MM.1S (cell line): ENCODE results near the gene CACNG7.

Source experiments
- DNase-seq: peaks from one replicate; pipeline ENCODE4 v3.0.0-alpha.2; 2015
- H2AFZ ChIP-seq: fragments of 300-600 bp; sonication (generic); 2 replicates; pipeline ENCODE4 v1.6.0; 2016; ENCODE audit warnings: antibody characterized with exemption, low read length
- H3F3A ChIP-seq: fragments of 300-600 bp; sonication (generic); 2 replicates; pipeline ENCODE4 v1.6.1; 2016; ENCODE audit warnings: mild to moderate bottlenecking, antibody characterized with exemption, low read length, moderate library complexity, mixed read lengths; ENCODE audit not compliant: insufficient read depth
- H3K27ac ChIP-seq: fragments of 300-600 bp; sonication (generic); 2 replicates; pipeline ENCODE4 v1.5.1; 2016; ENCODE audit warnings: mild to moderate bottlenecking, low read length
- H3K27me3 ChIP-seq: fragments of 300-600 bp; sonication (generic); replicated peaks from 2 replicates; pipeline ENCODE4 v1.6.0; 2016; ENCODE audit warnings: low read length; ENCODE audit not compliant: insufficient read depth
- H3K36me3 ChIP-seq: fragments of 300-600 bp; sonication (generic); replicated peaks from 2 replicates; pipeline ENCODE4 v1.6.1; 2016; ENCODE audit warnings: mild to moderate bottlenecking, low read length, mixed read lengths; ENCODE audit not compliant: insufficient read depth
- H3K4me1 ChIP-seq: fragments of 300-600 bp; sonication (generic); 2 replicates; pipeline ENCODE4 v1.6.1; 2016; ENCODE audit warnings: low read length, mixed read lengths
- H3K4me2 ChIP-seq: fragments of 300-600 bp; sonication (generic); 2 replicates; pipeline ENCODE4 v1.6.0; 2016; ENCODE audit warnings: low read depth, low read length
- H3K4me3 ChIP-seq: fragments of 300-600 bp; sonication (generic); 2 replicates; pipeline ENCODE4 v1.5.1; 2016; ENCODE audit warnings: low read length, mixed read lengths
- H3K79me2 ChIP-seq: fragments of 300-600 bp; sonication (generic); 2 replicates; pipeline ENCODE4 v1.6.1; 2016; ENCODE audit warnings: mixed run types, low read length, mixed read lengths
- H3K9ac ChIP-seq: fragments of 300-600 bp; sonication (generic); 2 replicates; pipeline ENCODE4 v1.6.1; 2016; ENCODE audit warnings: low read length, mixed read lengths
- H3K9me2 ChIP-seq: fragments of 300-600 bp; sonication (generic); replicated peaks from 2 replicates; pipeline ENCODE4 v1.6.1; 2016; ENCODE audit warnings: mild to moderate bottlenecking, low read length, mixed read lengths; ENCODE audit not compliant: insufficient read depth
- H3K9me3 ChIP-seq: fragments of 300-600 bp; sonication (generic); replicated peaks from 2 replicates; pipeline ENCODE4 v1.6.1; 2016; ENCODE audit warnings: mild to moderate bottlenecking, low read length, mixed read lengths; ENCODE audit not compliant: insufficient read depth
- H4K20me1 ChIP-seq: fragments of 300-600 bp; sonication (generic); 2 replicates; pipeline ENCODE4 v1.6.1; 2016; ENCODE audit warnings: mild to moderate bottlenecking, low read length, moderate library complexity, mixed read lengths; ENCODE audit not compliant: insufficient read depth
- CTCF ChIP-seq: fragments of 300-600 bp; sonication (generic); IDR thresholded peaks from 2 replicates; pipeline ENCODE4 v1.5.1; 2016; ENCODE audit warnings: antibody characterized with exemption, low read length, mixed read lengths
- EZH2 ChIP-seq: fragments of 300-600 bp; sonication (generic); optimal IDR thresholded peaks from 2 replicates; pipeline ENCODE3; 2017; ENCODE audit warnings: low read depth, mild to moderate bottlenecking, antibody characterized with exemption, low read length, mixed read lengths
- EZH2phosphoT487 ChIP-seq: fragments of 300-600 bp; sonication (generic); IDR thresholded peaks from 2 replicates; pipeline ENCODE4 v1.6.1; 2018; ENCODE audit warnings: antibody characterized with exemption, low read length

The CACNG7 gene

GRCh38 chr19:53882391-53883050, 26.6 kb upstream of the CACNG7 start:
- TF ChIP-seq EZH2 (no peak), EZH2phosphoT487 (no peak), CTCF (no peak)
- Histone ChIP-seq H3K36me3 (no peaks in the 10 kb centered on the region), H3K9me3 (no peaks in the 10 kb centered on the region), H4K20me1 (no peaks in the 10 kb centered on the region), H3K4me1 (no peaks in the 10 kb centered on the region), H2AFZ (no peak overlapping the region), H3K4me2 (no peak overlapping the region), H3K4me3 (no peak overlapping the region), H3K27ac (no peak overlapping the region), H3F3A (no peaks in the 10 kb centered on the region), H3K27me3 (peaks cover 12% of the 10 kb centered on the region), H3K79me2 (no peaks in the 10 kb centered on the region), H3K9ac (no peak overlapping the region), H3K9me2 (no peaks in the 10 kb centered on the region)
- DNase-seq, result no peak

- TF ChIP-seq CTCF, result no peak
- TF ChIP-seq EZH2, result no peak
- H3K4me3 ChIP-seq, result no peak overlapping the region
- H3K9ac ChIP-seq, result no peak overlapping the region
- peaks cover 12% of the 10 kb centered on the region for H3K27me3 ChIP-seq
- no peak overlapping the region for H3K27ac ChIP-seq
- H4K20me1 ChIP-seq, result no peaks in the 10 kb centered on the region
- H3K36me3 ChIP-seq, result no peaks in the 10 kb centered on the region
- H3K9me2 ChIP-seq, result no peaks in the 10 kb centered on the region
- no peak for DNase-seq
- H2AFZ ChIP-seq, result no peak overlapping the region
- H3K9me3 ChIP-seq, result no peaks in the 10 kb centered on the region
- no peaks in the 10 kb centered on the region for H3F3A ChIP-seq
- no peak overlapping the region for H3K4me2 ChIP-seq
- H3K79me2 ChIP-seq, result no peaks in the 10 kb centered on the region
- no peaks in the 10 kb centered on the region for H3K4me1 ChIP-seq
These were observed 25.8 kb upstream of the CACNG7 start for GRCh38 chr19:53883231-53883661.

- no peak overlapping the region for H3K9ac ChIP-seq
- no peaks in the 10 kb centered on the region for H3F3A ChIP-seq
- TF ChIP-seq EZH2phosphoT487 (no peak), CTCF (no peak), EZH2 (no peak)
- no peaks in the 10 kb centered on the region for H3K79me2 ChIP-seq
- H3K27ac ChIP-seq, result no peak overlapping the region
- no peak overlapping the region for H3K4me2 ChIP-seq
- H3K9me2 ChIP-seq, result no peaks in the 10 kb centered on the region
- H3K4me3 ChIP-seq, result no peak overlapping the region
- no peaks in the 10 kb centered on the region for H4K20me1 ChIP-seq
- peaks cover 10% of the 10 kb centered on the region for H3K27me3 ChIP-seq
- H3K4me1 ChIP-seq, result no peaks in the 10 kb centered on the region
- no peaks in the 10 kb centered on the region for H3K36me3 ChIP-seq
- no peak for DNase-seq
- no peak overlapping the region for H2AFZ ChIP-seq
- H3K9me3 ChIP-seq, result no peaks in the 10 kb centered on the region
These were observed 25.3 kb upstream of the CACNG7 start for GRCh38 chr19:53883741-53884140.
